Heart left ventricle (tissue), 13 donors: ENCODE data around the gene RAB20.

Experiments
- POLR2A ChIP-seq, 2 donors: fragments of 450-650 bp; IDR thresholded peaks; one replicate each; pipeline ENCODE4 v1.6.1; 2017; ENCODE audit warnings: antibody characterized with exemption in 2 of 2, mild to moderate bottlenecking in 2 of 2, moderate library complexity in 2 of 2
- TF ChIP-seq, protein P1 (sequence below), 12 donors: fragments of 200-600 bp; sonication (generic) in 4 of 12; IDR thresholded peaks; one replicate each; pipeline versions ENCODE4 v1.5.0 to v1.8.0; 2018 to 2022; ENCODE audit warnings: antibody characterized with exemption in 12 of 12, mild to moderate bottlenecking in 5 of 12
- donor health status: ischemic (EF 13 %, LVEDD 7.1; RV severe dilation, severe dysfunction).
- donor health status: DM: no; HTN: yes; CAD: no.
- donor health status: DM: no; HTN: no; CAD: no.
- donor health status: ischemic (EF 25% LVEDD 6.9; RV normal size, moderate dysfunction).
- donor health status: ischemic (EF 25% LVEDD 5.7; RV mildly dilated, moderate dysfunction).
- donor health status: ischemic (EF 35%, LVEDD 5.7; RV mildly dilated, moderate dysfunction).
- donor health status: nonischemic (EF 11% LVEDD 7.7; RV severe dilation, severe dysfunction).
- donor health status: DM: yes; HTN: yes; CAD: no.
- donor health status: PGD.
- donor health status: ischemic (EF 29% LVEDD 5.4; RV normal size, mild dysfunction).
- donor health status: nonischemic (EF 23%, LVEDD 6.1; RV moderate dilation, normal function).

DNA sequence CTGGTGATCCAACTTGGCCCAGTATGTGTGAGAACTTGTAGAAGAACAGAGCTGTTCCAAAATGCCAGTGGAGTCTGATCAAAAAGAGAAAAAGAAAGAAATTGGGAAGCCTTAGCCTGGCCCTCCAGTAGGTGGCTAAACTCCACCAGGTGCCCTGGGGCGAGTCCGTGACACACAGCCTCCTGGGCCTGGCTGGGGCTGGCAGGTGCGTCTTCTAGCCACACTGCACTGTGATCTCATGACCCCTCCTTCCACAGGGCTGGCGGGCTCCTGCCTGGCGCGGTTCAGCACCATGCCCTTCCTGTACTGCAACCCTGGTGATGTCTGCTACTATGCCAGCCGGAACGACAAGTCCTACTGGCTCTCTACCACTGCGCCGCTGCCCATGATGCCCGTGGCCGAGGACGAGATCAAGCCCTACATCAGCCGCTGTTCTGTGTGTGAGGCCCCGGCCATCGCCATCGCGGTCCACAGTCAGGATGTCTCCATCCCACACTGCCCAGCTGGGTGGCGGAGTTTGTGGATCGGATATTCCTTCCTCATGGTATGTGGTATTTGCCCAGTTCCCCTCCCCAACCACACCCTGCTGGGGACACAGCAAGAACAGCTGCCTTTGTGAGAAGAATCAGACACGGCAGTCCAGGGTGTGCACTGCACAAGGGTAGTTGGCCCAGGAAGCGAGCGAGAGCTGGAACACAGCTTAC is 53.7 kb downstream of the RAB20 start:
- TF ChIP-seq, protein P1, sequence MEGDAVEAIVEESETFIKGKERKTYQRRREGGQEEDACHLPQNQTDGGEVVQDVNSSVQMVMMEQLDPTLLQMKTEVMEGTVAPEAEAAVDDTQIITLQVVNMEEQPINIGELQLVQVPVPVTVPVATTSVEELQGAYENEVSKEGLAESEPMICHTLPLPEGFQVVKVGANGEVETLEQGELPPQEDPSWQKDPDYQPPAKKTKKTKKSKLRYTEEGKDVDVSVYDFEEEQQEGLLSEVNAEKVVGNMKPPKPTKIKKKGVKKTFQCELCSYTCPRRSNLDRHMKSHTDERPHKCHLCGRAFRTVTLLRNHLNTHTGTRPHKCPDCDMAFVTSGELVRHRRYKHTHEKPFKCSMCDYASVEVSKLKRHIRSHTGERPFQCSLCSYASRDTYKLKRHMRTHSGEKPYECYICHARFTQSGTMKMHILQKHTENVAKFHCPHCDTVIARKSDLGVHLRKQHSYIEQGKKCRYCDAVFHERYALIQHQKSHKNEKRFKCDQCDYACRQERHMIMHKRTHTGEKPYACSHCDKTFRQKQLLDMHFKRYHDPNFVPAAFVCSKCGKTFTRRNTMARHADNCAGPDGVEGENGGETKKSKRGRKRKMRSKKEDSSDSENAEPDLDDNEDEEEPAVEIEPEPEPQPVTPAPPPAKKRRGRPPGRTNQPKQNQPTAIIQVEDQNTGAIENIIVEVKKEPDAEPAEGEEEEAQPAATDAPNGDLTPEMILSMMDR (IDR thresholded peaks at IDR 0.05) = peak in 6 of 12 donors; percentile 9 to 31 (median 16)
- no peak for TF ChIP-seq POLR2A (IDR thresholded peaks at IDR 0.05)
